Jurkat, Clone E6-1 (cell line): ENCODE measurements around the gene NPIPB2. TPM values are rescaled to one million over a fixed set of nuclear protein-coding genes. Genes with fewer than 3 reads are reported as not detected.
"Not testable (repeated sequence)": the region's sequence is repeated elsewhere in the genome, so short reads cannot be mapped to it uniquely, and the experiment has no call there.

Experiments
- DNase-seq: peaks from one replicate; pipeline ENCODE4 v3.0.0-alpha.2; 2011; ENCODE audit warnings: low read depth, low spot score
- H3K4me3 ChIP-seq: 2 replicates; pipeline ENCODE4 v1.5.1; 2011; ENCODE audit warnings: mild to moderate bottlenecking, low read length, control low read depth, moderate library complexity
- polyA plus RNA-seq: library from polyadenylated mRNA; unstranded; fragments of >200 nt; gene quantifications from one replicate; pipeline ENCODE4 v1.2.1, GENCODE V29; 2012; ENCODE audit warnings: missing spikeins; ENCODE audit not compliant: insufficient read length, insufficient read depth

Gene NPIPB2
- 1.2 TPM for polyA plus RNA-seq

DNA sequence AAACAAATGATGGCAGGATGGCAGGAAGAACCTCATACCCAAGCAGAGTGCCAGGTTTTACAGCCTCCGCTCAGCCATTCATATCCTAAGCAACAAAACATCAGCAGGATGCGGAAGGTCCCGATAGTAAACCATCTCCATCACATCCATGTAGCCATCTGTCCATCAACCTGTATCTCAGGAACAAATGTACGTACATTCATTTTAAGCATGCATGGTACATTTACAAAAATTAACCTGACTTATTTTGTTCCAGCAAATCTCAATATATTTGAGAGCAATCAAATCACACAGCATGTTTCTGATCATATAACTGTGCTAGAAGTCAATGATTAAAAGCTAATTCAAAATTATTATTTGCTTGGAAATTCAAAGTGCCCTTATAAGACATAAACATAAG is at the start of gene NPIPB2:
Gene NPIPB2, minus strand, starts transcription at position 101 of the 400 bp plus-strand sequence. Its CDS starts 0 bp downstream, at position 101.
- H3K4me3 ChIP-seq, DNase-seq: not testable (repeated sequence)

DNA sequence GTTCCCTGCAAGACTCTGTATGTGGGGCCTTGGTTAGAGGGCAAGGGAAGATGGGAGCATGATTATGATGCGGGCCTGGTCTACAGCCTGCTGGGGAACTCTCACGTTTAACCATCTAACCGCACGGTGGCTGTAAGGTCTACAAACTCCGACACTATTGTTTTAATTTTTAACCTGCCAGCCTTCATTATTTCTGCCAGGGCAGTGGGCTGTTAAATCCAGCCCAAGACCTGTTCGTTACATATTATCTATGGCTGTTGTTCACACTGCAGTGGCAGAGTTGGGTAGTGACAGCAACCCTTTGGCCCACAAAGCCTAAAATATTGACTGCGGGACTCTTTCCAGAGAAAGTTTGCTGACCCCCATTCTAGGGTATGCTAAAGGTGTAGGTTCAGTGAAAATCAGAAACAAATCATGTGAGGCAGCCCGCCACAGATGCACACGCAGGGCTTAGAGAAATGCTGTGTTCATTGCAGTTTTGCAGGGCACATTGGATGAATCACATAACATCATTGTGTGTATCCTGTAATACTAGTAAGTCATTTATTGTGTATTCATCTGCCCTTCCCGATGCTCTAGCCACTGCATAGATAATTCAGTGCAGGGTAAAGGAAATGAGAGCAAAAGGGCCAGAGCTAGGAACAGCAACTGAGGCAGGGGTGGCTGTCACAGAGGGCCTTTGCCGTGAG is 49.0 kb upstream of the NPIPB2 start:
- H3K4me3 ChIP-seq: no peak overlapping the region
- no peak for DNase-seq

DNA sequence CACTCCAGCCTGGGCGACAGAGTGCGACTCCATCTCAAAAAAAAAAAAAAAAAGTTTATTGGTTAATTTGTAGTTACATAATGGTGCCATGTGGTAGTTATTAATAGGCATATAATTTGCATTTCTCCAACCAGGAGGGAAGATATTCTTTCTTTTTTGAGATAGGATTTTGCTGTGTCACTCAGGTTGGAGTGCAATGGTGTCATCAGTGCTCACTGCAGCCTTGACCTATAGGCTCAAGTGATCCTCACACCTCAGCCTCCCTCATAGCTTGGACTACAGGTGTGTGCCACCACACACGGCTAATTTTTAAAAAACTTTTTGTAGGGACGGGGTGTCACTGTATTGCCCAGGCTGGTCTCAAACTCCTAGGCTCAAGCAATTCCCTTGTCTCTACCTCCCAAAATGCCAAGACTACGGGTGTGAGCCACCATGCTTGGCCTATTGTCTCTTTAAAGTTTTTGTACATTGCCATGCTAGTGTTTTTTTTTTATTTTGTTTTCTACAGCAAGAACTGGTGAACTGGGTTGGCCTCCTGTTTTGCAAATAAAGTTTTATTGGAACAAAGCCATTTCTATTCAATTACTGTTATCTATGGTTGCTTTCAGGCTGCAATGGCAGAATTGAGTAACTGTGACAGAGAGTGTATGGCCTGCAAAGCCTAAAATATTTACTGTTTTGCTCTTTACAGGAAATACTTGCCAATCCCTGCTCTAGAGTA is 46.6 kb upstream of the NPIPB2 start:
- DNase-seq: no peak
- no peak overlapping the region for H3K4me3 ChIP-seq

DNA sequence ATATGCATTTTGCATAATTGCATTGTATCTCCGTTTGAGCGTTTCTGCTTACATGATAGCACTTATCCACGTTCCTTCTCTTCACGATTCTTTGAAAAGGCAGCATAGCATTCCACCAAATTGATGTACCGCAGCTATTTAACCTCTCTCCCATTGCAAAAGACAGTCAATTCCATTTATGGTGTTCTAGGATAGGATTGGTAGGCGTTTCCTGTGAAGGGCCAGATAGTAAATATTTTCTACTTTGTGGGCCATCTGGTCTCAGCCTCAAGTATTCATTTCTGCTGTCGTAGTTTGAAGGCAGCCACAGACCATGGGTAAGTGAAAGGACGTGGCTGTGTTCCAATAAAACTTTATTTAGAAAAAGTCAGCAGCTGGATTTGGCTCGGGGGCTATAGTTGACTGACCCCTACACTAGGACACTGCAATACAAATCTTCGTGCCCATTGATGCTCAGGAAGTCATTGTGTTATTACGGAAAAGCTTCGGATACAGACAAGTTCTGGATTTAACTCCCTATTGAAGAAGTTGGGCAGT is 44.7 kb upstream of the NPIPB2 start:
- H3K4me3 ChIP-seq: no peak overlapping the region
- no peak for DNase-seq

DNA sequence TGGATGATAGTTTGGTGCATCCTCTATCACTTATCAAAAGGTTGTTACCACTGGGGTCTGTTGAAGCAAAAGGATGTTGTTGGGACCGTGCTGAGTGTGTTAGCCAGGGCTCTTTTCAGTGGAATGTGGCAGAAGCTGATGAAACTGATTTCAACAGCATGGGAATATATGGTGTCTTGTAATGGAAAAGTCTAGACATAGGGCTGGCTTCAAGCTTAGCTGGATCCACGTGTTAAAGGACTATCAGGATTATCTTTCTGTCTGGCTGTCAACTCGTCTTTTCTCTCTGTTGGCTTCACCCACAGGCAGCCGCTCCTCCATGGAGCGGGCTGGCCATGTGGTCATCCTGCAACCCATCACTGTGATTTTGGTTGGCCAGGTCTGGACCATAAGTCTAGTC is 43.4 kb upstream of the NPIPB2 start:
- H3K4me3 ChIP-seq: no peak overlapping the region
- no peak for DNase-seq

DNA sequence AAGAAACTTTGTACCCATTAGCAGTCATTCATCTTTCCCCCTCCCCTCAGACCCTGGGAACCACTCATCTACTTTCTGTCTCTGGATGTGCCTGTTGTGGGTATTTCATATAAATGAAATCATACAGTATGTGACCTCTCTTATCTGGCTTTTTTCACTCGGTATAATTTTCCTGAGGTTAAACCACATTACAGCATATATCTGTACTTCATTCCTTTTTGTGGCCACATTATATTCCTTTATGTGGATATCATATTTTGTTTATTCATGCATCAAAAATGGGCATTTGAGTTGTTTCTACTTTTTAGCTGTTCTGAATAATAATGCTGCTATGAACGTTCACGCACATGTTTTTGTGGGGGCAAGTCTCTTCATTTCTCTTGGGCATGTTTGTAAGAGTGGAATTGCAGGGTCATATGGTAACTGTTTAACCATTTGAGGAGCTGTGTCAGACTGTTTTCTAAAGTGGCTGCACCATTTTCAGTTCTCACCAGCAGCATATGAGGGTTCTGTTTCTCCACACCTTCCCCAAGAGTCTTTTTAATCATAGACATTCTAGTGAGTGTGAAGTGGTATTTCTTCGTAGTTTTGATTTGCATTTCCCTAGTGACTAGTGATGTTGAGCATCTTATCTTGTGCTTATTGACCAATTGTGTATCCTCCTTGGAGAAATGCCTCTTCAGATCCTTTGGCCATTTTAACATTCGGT is 38.4 kb upstream of the NPIPB2 start:
- no peak overlapping the region for H3K4me3 ChIP-seq
- peak; percentile 47 for DNase-seq

DNA sequence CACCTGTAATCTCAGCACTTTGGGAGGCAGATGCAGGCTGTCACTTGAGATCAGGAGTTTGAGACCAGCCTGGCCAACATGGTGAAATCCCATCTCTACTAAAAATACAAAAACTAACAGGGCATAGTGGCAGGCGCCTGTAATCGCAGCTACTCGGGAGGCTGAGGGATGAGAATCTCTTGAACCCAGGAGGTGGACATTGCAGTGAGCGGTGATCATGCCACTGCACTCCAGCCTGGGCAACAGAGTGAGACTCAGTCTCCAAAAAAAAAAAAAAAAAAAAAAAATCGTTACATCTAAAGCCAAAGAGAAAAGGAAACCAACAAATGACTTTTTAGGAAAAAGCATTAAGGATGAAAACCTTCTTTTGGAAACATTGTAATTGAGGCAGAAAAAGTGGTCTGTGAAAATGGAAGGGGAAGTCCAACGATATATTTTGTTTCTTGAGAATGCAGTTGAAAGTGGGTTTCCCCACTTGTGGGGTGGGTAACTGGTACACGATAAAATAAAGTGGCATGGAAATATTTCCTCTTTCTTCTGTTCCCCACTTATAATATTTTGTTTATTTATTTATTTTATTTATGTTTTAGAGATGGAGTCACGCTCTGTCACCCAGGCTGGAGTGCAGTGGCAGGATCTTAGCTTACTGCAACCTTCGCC is 37.3 kb upstream of the NPIPB2 start:
- DNase-seq: no peak
- H3K4me3 ChIP-seq: no peak overlapping the region

DNA sequence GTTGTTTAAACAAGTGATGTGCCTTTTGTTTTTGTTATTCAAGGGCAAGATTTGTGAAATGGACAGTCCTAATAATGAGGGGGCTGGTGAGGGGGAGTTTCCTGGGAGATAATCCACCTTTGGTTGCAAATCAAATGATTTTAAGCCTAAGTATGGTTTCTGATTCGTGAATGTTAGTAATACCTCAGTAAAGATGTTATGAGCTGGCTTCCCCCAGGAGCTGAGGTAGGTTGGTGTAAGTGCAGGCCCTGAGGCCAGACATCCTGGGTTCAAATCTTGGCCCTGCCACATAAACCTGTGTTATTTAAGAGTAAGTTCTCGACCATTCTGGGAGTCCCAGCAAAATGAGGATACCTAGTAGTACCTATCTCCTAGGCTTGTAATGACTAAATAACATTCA is 36.2 kb upstream of the NPIPB2 start:
- no peak overlapping the region for H3K4me3 ChIP-seq
- no peak for DNase-seq

DNA sequence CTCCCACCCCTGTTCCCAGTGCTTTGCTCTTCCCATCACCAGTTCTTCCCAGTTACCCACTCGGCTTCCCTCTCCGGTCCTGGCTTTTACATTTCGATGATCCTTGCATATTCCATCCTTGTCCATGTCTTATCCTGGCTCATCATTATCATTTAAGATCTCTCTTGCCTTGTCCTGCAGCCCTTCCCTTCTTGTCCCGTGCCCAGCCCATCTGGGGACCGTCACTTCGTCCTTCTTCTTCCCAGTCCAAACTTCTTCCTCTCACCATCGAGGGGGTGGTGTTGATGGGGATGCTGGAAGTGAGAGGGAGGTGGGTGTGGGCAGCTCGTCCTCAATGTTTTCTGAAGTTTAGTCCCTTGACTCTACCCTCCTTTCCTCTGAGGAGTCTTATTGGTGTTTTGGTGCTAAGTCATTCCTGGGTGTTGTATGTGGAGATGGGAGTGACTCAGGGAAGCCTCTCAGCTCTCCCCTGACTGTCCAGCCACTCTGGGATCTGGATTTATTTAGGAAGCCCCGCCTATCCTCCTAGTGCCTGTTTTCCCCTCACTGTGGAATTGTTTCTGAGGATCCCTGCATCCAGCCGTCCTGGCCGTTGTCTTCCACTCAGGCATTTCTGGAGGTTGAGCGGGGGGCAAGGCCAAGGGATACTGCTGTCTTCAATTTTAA is 35.7 kb upstream of the NPIPB2 start:
- DNase-seq: no peak
- H3K4me3 ChIP-seq: peak overlapping the region; percentile 94

DNA sequence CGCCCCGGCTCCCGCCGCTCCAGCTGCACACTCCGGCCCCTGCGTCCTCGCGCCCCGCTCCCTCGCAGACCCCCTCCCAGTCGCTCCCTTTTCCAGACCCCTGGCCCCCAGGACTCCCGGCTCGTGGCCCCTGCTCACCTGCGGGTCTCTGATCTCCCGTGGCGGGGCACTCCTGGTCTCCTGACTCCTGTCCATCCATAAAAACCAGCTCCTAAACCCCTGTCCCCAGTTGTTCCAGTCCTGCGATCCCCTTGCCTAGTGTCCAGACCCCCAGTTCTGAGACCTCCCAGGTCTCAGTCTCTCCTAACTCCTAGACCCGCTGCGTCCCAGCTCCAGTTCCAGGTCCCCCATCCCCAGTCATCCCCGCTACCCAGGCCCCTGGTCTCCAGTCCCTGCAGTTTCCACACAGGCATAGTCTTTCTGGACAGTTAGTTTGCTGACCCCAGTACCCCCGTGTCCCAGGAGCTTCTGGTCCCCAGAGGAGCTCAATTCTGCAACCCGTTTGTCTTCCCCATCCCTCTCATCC is 35.1 kb upstream of the NPIPB2 start:
- DNase-seq: no peak
- peak overlapping the region; percentile 94 for H3K4me3 ChIP-seq

DNA sequence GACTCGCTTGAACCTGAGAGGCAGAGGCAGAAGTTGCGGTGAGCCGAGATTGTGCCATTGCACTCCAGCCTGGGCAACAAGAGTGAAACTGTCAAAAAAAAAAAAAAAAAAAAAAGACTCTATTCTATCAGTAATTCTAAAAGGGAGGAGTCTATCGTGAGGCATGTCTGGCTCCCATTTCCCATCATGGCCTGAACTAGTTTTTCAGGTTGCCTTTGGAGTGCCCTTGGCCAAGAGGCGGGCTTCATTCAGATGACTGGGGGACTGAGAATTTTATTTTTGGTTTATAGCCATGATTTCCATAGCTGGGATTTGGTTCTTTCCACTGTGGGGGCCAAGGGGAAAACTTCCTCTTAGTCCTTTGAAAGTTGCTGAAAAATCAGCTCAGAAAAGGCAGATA is 31.2 kb upstream of the NPIPB2 start:
- H3K4me3 ChIP-seq: no peak overlapping the region
- DNase-seq: no peak

DNA sequence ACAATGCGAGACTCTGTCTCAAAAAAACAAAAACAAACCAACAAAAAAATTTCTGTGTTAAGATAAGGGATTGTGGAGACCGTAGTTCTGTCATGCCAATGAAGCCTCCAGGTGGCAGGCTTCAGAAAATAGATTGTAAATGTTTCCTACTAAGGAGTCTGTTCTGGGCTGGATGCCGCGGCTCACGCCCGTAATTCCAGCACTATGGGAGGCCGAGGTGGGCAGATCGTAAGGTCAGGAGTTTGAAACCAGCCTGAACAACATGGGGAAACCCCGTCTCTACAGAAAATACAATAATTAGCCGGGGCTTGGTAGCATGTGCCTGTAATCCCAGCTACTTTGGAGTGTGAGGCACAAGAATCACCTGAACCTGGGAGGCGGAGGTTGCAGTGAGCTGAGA is 30.3 kb upstream of the NPIPB2 start:
- H3K4me3 ChIP-seq: no peak overlapping the region
- no peak for DNase-seq

DNA sequence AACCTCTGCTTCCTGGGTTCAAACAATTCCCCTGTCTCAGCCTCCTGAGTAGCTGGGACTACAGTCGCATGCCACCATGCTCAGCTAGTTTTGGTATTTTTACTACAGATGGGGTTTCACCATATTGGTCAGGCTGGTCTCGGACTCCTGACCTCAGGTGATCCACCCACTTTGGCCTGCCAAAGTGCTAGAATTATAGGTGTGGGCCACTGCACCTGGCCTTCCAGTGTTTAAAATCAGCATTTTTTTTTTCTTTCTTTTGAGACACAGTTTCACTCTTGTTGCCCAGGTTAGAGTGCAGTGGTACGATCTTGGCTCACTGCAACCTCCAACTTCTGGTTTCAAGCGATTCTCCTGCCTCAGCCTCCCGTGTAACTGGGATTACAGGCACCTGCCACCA is 28.4 kb upstream of the NPIPB2 start:
- not testable (repeated sequence) for H3K4me3 ChIP-seq

DNA sequence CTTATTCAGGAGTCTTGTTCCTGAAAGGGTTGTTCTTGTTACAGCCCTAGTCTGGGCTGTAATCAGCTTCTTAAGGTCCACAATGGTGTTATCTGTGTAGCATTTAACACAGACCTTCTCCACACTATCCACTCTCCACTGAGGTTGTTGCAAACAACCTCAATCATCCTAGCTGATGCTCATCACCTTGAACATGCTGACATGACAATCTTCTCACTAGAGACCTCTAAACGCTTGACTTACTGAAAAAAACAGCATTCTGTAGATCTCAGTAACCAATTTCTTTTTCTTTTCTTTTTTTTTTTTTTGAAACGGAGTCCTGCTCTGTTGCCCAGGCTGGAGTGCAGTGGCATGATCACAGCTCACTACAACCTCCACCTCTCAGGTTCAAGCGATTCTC is 26.7 kb upstream of the NPIPB2 start:
- no peak for DNase-seq
- H3K4me3 ChIP-seq: no peak overlapping the region

More for the DNA sequence above, 28.4 kb upstream of the NPIPB2 start:
- not testable (repeated sequence) for DNase-seq

DNA sequence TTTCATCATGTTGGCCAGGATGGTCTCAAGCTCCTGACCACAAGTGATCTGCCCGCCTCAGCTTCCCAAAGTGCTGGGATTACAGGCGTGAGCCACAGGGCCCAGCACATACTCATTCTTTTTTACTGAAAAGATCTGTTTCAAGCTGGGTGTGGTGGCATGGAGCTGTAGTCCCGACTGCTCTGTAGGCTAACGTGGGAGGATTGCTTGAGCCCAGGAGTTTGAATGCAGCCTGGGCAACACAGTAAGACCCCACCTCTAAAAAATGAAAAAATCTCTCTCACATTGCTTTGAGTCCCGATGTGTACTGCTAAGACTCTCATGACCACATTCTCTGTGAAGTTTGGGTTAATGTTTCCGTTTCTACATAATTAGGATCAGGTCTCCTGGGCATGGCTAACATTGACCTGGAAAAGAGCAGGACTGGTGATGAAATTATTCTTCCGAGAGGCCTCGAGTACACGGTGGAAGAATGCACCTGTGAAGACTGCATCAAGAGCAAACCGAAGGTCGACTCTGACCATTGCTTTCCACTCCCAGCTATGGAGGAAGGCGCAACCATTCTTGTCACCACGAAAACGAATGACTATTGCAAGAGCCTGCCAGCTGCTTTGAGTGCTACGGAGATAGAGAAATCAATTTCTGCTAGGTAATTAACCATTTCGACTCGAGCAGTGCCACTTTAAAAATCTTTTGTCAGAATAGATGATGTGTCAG is 25.5 kb upstream of the NPIPB2 start:
- no peak for DNase-seq
- no peak overlapping the region for H3K4me3 ChIP-seq

DNA sequence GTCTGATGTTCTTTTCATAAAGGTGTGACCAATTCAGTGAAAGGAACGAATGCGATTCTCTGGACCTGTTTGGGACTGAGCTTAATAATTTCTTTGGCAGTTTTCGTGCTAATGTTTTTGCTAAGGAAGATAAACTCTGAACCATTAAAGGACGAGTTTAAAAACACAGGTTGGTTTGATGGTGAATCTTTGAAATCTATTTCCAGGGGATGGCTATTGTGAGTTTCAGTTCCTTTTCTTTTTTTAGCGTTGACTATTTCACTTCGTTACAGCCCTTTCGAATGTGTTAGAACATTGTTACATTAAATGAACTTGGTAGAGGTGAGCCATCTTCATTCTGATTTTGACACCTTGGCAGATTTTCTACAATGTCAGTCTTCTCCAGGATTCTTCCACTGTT is 24.3 kb upstream of the NPIPB2 start:
- DNase-seq: no peak
- H3K4me3 ChIP-seq: no peak overlapping the region

DNA sequence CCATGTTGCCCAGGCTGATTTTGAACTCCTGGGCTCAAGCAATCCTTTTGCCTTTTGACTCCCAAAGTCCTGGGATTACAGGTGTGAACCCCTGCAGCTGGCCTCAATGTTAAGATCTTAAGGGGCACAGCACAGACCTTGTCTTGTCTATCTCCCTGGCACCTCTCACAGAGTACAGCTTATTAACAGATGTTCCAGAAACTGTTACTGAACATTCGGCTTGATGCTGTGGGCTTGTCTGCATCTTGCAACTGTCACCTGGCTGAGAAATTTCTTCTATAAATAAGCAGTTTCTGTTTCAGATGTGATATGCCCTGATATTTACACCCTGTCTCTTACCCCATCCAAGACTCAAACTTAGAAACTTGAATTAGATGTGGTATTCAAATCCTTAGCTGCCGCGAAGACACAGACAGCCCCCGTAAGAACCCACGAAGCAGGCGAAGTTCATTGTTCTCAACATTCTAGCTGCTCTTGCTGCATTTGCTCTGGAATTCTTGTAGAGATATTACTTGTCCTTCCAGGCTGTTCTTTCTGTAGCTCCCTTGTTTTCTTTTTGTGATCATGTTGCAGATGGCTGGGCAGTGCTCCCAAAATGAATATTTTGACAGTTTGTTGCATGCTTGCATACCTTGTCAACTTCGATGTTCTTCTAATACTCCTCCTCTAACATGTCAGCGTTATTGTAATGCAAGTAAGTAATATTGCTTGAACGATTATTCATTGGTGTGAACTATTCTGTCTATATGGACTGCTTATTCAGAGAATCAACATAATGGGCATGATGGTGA is 23.1 kb upstream of the NPIPB2 start, which contains the start of gene TNFRSF17:
Gene TNFRSF17, plus strand, starts transcription at position 450 of the 791 bp plus-strand sequence. Its CDS starts 115 bp downstream, at position 565.
- no peak within 1 kb of the TSS for H3K4me3 ChIP-seq
- DNase-seq: no peak
